HK-2 (cell line): Measurements from ENCODE around the gene CCDC15.
"Not testable (repeated sequence)": the region's sequence is repeated elsewhere in the genome, so short reads cannot be mapped to it uniquely, and the experiment has no call there.

ENCODE experiments used
- DNase-seq: peaks from one replicate; pipeline ENCODE4 v3.0.0-alpha.2; 2018; ENCODE audit not compliant: unreplicated experiment

Gene CCDC15

GRCh38 chr11:124988063-124988462, 34.1 kb downstream of the CCDC15 start:
- DNase-seq: no peak

- no peak for DNase-seq
Observed at GRCh38 chr11:125001079-125001778, 47.2 kb downstream of the CCDC15 start.

- no peak for DNase-seq
Observed at GRCh38 chr11:125001849-125002248, 47.8 kb downstream of the CCDC15 start.

GRCh38 chr11:125005491-125005890, 51.5 kb downstream of the CCDC15 start:
- no peak for DNase-seq

GRCh38 chr11:125016413-125016812, 62.4 kb downstream of the CCDC15 start:
- DNase-seq: no peak

- DNase-seq: no peak
Observed at GRCh38 chr11:125020342-125020741, 66.3 kb downstream of the CCDC15 start.

GRCh38 chr11:125022551-125022950, 68.5 kb downstream of the CCDC15 start:
- no peak for DNase-seq

- no peak for DNase-seq
Observed at GRCh38 chr11:125025968-125026367, 72.0 kb downstream of the CCDC15 start.

GRCh38 chr11:125029431-125029830, 75.4 kb downstream of the CCDC15 start:
- DNase-seq: not testable (repeated sequence)

GRCh38 chr11:125036933-125037332, 82.9 kb downstream of the CCDC15 start:
- no peak for DNase-seq

- DNase-seq: no peak
Observed at GRCh38 chr11:125049164-125049792, 95.3 kb downstream of the CCDC15 start.

- no peak for DNase-seq
Observed at GRCh38 chr11:125052047-125052446, 98.0 kb downstream of the CCDC15 start.

GRCh38 chr11:125053167-125053566, 99.2 kb downstream of the CCDC15 start:
- DNase-seq: no peak

- DNase-seq: no peak
Observed at GRCh38 chr11:125055107-125055715, 101.2 kb downstream of the CCDC15 start.

GRCh38 chr11:125056111-125056510, 102.1 kb downstream of the CCDC15 start:
- DNase-seq: not testable (repeated sequence)

GRCh38 chr11:125056931-125057692, 103.1 kb downstream of the CCDC15 start:
- DNase-seq: no peak

- DNase-seq: no peak
Observed at GRCh38 chr11:125057693-125058016, 103.7 kb downstream of the CCDC15 start.

GRCh38 chr11:125061281-125061680, 107.3 kb downstream of the CCDC15 start:
- no peak for DNase-seq

GRCh38 chr11:125062218-125062930, 108.4 kb downstream of the CCDC15 start:
- no peak for DNase-seq

GRCh38 chr11:125062931-125063428, 109.0 kb downstream of the CCDC15 start, which contains the start of gene SLC37A2:
Gene SLC37A2 (plus strand): TSS chr11:125063305. CDS start chr11:125063368, 63 bp downstream.
- DNase-seq: peak; percentile 58

GRCh38 chr11:125063429-125064043, 109.5 kb downstream of the CCDC15 start:
- no peak for DNase-seq
